ENCODE data around the gene L3MBTL4.
"Not testable (repeated sequence)": the region's sequence is repeated elsewhere in the genome, so short reads cannot be mapped to it uniquely, and the experiment has no call there.

L3MBTL4 gene

DNA sequence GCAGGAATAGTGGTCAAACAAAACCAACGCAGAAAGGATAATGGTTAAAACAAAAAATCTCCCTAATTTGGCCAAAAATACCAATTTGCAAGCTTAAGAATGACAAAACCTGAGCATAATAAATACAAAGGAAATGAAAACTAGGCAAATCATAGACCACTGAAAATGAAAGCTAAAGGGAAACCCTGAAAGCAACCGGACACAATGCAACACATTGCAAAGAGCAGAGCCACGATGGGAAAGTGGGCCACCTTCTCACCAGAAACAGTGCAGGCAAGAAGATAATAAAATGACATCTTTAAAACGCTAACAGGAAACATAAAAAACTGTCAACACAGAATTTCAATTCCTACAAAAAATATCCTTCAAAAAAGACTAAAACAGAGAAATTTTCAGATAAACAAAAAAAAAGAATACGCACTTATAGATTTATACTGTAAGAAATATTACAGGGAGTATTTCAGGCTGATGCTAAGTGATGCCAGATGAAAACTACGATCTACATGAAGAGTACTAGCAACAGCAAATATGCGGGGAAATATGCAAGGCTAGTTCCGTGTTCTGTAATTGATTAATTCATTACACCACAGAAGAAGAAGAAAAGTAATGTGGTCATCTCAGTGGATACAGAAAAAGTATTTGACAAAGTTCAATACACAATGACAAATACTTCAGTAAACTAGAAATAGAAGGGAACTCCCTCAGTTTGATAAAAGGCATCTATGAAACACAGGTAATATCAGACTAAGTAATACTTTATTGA lies 239.5 kb downstream of the L3MBTL4 start:
- DNase-seq (ENCODE audit: low read depth) = no peak

DNA sequence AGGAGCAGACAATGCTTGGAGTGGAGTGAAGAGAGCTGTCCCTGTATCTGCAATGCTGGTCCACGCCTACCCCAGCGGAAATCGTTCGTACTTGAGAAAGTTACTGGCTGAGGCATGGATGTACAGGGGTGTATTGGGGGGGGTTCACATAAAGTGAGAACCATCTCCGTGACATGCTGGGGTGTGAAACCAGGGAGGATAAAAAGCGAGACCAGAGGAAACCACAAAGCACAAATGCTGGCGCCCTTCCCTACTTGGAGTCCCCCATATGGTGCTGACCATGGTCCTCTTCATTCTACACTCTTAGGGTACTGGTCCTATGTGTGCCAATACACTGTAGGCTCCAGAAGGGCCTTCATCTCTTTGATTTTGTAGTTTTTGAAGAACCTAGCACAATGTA lies 244.1 kb downstream of the L3MBTL4 start:
- DNase-seq (ENCODE audit: low read depth) = no peak

DNA sequence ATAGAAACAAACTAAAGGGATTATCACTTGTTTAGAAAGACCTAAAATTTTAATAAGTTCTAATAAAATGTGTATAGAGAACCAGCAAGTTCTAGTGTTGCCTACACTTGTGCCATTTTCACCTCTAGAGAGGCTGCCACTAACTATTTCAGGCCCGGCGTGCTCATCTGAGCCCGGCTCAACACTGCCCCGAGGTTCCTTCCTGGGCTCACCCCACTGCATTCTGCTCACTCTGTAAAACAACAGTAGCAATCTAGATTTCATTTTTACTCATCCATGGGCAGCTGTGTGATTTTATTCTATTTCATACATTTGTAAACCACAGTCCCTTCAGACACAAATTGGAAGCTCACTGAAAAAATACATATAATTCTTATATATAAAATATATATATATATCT lies 253.2 kb downstream of the L3MBTL4 start:
- no peak for DNase-seq (ENCODE audit: low read depth)

DNA sequence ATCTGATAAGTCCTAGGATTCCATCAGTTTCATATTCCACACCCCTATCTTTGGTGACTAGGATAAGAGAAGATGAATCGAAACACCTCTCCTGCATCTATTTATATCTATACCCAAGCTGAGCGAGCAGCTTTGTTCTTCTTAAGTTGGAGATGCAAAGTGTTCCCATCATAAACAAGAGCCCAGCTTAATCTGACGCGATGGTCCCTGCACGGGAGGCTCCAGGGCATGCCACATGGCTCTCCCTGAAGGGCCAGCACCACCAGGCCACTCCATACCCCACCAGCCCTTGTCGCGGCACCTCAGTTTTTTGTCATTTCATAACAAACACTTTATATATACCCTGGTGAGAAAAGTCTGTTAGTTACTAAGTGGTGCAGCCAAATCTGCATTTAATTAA lies 255.3 kb downstream of the L3MBTL4 start:
- DNase-seq (ENCODE audit: low read depth) = no peak

DNA sequence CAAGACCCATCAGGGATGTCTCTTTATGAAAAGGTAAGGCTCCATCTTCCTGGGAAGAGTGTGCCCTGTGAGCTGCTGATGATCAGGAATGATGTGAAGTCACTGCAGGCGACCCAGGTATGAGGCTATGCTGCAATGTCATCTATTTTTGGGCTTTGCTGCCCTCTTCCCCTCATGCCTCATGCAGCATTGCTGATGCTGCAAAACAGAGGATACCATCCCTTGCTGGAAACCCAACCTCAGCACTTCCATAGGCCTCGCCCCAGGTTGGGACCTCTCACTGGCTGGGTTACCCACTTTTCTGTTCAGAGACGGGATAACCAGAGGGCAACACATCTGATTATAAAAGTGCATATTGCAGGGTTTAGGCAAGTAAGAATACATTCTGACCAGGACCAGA lies 255.8 kb downstream of the L3MBTL4 start:
- DNase-seq (ENCODE audit: low read depth) = no peak

DNA sequence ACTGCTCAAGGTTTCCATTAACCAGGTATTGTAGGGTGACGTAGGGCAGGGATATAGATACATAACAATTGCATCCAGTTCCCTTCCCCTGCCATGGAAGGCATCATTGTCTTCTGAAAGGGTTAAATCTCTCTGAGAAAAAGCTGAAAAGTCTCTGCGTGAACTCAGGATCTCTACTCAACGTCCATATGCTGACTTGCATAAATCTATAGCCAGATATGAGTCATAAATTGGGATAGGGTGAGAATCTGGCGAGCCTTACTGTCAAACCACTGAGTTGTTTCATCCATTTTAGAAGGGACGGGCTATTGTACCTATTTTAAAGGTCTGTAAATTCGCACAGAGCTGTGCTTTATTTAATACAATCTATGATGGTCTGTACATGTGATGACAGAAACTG lies 258.3 kb downstream of the L3MBTL4 start:
- DNase-seq (ENCODE audit: low read depth) = no peak

DNA sequence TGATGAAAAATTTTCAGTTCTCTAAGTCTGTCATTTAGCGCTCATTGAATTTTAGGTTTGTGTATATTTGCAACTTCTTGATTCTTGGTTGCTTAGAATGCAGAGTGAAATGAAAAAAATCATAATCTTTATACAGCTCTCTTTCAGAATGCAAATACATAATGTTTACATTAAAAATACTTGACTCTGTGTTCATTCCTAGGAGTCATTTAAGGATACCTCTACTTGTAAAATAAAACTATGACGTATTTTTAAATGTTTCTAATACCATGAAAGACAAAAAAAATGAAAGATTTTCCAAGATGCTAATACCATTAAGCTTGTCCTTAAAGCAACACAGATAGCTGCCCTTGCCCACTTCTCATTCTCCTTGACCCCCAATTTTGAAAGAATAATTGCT lies 259.0 kb downstream of the L3MBTL4 start:
- DNase-seq (ENCODE audit: low read depth) = no peak

DNA sequence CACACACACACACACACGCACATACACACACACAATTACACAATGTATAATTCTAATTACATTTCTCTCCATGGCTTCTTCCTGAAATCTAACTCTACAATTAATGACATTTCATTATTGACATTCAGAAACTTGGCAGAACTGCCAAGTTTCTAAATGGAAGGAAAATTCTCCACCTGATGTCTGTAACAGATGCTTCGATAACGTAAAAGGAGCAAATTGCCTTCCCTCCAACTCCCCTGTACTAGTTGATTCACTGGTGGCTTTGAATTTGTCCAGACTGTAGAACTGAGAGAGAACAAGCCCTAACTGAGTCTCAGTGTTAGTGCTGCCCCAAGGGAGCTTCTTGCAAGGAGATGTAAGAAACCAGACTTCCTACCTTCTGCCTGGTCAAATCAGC lies 264.3 kb downstream of the L3MBTL4 start:
- DNase-seq (ENCODE audit: low read depth) = no peak

DNA sequence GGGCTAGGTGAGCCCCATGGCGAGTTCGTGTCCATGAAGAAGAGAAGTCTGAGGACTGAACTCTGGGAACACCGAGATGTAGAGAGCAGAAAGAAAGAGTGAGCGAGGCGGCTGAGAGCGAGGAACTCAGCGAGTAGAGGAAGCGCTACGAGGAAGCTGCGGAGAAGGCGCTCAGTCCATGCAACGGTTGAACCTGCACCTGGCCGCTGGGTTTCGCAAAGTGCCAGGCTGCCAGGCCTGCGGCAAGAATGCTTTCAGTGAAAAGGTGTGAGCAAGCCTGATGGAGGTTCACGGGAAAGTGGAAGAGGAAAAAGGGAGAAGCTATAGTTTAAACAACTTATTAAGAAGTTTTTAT lies 268.4 kb downstream of the L3MBTL4 start:
- no peak for DNase-seq (ENCODE audit: low read depth)

DNA sequence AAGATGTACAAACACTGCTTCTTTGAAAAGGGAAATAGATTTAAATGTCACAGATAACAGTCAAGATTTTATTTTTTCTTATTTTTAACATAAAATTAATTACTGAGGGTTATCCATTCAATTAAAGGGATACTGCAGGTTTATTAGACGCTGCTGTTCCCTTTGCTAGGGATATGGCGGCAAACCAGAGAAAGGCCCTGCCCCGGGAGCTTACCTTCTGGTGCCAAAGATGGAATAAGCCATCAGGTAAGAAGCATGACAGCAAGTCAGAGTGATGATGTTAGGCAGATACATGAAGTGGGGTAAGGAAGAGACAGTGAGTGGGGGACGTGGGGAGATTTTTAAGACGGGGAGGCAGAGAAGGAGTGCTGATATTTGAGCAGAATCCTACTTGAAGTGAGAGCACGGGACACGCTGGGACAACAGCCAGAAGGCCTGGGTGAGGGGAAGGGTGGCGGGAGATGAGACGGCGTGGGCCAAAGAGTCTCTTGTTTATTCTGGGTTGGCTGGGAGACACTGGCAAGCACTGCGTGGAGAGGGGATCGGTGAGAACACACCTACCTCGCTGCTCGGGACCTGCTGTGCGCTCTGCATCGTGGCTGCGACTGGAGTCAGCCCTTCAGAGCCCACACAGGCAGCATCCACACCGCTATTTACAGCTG lies 268.9 kb downstream of the L3MBTL4 start:
- no peak for DNase-seq (ENCODE audit: low read depth)

DNA sequence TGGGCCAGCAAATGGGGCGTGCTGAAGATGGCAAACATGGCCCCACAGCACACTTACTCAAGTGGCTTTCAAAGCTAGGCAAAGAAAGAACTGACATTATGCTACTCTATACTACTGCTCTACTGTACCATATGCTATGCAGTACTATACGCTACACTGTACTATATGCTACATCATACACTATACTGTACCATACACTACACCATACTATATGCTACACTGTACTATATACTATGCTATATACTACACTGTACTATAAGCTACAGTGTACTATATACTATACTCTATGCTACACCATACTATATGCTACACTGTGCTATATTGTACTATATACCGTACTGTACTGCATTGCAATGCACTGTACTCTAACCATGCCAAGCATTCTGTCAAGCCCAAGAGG lies 275.7 kb downstream of the L3MBTL4 start:
- DNase-seq (ENCODE audit: low read depth) = no peak

DNA sequence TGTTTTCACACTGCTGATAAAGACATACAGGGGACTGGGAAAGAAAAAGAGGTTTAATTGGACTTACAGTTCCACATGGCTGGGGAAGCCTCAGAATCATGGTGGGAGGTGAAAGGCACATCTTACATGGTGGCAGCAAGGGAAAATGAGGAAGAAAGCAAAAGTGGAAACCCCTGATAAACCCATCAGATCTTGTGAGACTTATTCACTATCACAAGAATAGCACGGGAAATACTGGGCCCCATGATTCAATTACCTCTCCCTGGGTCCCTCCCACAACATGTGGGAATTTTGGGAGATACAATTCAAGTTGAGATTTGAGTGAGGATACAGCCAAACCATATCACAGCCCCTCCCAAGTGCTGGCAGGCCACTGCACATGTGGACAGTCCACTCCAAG lies 278.8 kb downstream of the L3MBTL4 start:
- DNase-seq (ENCODE audit: low read depth) = not testable (repeated sequence)

DNA sequence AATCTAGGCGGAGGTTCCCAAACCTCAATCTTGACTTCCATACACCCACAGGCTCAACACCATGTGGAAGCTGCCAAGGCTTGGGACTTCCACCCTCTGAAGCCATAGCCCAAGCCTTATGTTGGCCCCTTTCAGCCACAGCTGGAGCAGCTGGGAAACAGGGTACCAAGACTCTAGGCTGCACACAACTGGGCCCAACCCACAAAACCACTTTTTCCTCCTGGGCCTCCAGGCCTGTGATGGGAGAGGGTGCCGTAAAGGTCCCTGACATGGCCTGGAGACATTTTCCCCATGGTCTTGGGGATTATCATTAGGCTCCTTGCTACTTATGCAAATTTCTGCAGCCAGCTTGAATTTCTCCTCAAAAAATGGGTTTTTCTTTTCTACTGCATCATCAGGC lies 279.7 kb downstream of the L3MBTL4 start:
- not testable (repeated sequence) for DNase-seq (ENCODE audit: low read depth)

DNA sequence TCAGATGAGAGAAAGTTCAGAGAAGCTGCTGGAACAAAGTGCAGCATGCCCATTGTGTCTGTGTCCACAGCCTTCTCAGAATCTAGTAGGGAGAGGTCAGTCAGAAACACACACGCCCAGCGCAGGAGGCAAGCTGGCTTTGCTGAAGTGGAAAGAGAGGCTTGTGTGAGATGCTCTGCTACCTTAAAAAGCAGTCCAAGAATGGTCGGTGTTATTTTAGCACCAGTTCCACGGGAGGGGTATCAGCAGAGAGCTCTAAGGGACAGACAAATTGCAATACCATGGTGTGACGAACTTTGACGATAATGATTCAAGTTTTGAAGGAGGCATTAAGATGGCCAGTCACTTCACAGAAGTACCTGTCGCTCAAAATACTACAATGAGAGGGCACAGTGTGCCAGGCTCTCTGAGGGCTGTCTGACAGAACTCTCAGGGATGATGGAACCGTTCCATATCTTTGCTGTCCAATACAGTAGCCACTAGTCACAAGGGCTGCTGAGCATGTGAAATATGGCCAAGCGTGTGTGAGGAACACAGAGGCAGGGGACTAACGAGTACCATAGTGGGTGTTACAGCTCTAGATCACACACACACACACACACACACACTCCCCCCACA lies 281.9 kb downstream of the L3MBTL4 start:
- DNase-seq (ENCODE audit: low read depth) = no peak

DNA sequence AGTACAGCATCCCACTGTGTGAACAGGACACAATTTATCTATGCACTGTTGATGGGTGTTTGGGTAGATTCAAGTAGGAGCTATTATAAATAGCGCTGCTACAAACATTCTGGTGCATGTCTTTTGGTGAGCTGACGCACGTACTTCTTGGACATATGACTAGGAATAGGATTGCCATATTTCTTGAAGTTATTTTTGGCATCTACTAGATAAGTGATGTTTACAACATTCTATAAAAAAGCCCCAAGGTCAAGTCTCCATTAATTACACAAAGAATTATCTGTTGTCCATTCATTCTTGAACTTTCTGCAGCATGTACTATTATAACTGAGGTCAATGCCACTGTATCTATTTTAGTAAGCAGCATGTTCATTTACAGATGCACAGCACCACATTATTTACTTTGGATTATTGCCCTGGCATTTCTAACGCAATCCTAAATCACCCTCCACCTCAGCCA lies 293.9 kb downstream of the L3MBTL4 start:
- no peak for DNase-seq (ENCODE audit: low read depth)

DNA sequence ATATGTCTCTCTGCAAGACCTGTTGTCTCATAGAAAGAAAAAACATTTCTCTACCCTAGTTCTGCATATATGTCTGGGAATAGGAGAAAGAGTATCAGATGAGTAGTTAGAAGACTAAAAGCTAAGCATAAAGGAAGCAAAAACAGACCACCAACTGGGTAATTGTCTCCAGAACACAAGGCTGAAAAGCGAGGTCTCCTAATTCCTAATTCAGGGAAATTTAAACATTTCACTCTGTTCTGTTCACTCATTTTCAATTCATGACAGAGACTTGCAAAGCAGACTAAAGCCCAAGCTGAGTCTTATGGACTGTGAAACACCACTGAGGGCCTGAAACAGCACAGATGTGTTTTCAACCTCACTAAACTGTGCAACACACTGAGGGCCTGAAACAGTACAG lies 294.9 kb downstream of the L3MBTL4 start:
- DNase-seq (ENCODE audit: low read depth) = no peak

DNA sequence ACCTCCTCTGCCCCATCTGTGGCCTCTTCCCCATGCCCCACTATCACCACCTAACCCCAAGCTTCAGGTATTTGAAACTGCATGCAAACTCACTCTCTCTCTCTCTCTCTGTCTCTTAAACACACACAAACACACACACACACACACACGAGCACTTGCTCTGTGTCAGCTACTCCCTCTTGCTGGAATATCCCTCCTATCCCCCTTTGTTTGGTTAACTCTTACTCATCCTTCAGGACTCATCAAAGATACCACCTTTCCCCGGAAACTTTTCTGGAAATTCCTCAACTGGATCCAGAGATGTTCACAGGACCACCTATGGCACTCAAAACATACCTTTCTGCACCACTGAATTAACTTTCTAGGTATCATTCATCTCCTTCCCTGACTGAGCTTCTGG lies 296.6 kb downstream of the L3MBTL4 start:
- no peak for DNase-seq (ENCODE audit: low read depth)

DNA sequence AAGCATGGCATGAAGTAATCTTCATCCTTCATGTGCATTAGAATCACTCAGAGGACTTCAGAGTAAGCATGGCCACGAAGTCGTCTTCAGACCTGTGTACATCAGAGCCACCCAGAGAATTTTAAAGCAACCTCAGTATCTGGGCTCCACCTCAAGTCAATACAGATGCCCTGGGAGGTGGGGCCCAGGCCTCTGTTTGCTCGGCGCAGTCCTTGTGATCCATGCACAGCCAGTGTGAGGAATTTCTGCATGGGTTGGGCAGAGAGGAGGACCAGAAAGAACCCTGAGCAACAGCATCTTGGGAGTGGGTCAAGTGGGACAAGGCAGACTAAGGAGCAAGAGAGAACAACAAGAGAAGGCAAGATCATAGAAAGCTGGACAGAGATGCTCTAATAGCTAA lies 299.0 kb downstream of the L3MBTL4 start:
- no peak for DNase-seq (ENCODE audit: low read depth)

DNA sequence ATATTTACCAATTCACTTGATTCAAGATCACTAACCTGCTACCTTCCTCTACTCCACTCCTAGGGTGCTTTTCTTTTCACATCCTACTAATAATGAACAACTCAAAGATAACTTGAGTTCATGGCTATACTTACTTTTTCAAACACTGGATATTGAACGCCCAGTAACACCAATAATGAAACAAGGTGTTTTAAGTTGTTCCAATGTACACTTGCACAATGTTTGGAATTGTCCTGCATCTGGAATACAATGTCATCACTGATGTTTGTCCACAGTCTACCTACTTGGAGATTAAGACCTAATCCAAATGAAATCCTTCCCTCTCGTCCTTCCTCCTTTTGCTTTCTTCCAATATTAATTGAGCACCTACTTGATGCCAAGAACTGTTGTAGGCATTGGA lies 301.1 kb downstream of the L3MBTL4 start:
- DNase-seq (ENCODE audit: low read depth) = no peak

DNA sequence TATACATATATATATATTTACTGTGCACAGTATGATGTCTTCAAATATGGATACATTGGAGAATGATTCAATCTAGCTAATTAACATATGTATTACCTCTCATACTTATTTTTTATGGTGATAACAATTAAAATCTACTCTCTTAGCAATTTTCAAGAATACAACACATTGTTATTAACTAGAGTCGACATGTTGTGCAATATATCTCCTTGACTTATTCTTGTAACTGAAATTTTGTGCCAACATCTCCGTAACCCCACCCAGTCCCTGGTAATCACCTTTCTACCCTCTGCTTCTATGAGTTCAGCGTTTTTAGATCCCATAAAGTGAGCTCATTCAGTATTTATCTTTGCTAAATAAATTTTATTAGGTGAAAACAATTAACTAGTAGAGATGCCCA lies 303.0 kb downstream of the L3MBTL4 start:
- DNase-seq (ENCODE audit: low read depth) = no peak

DNA sequence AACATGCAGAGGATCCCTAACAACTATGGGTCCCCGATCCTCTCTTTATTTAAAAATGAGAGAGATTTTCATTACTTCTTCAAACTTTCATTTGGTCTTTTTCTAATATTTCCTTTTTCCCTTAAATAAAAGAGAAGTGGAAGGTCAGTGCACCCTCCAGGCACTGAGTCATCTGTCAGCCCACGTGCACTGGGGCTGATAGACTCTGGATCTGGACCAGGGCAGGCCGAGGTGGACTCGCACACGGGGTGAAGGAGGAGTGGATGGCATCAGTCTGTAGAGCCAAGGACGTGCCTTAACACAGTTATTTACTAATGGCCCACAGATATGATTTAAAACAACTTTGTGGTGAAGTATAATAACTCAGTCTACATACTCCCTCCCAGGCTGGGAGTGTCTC lies 305.0 kb downstream of the L3MBTL4 start:
- no peak for DNase-seq (ENCODE audit: low read depth)

DNA sequence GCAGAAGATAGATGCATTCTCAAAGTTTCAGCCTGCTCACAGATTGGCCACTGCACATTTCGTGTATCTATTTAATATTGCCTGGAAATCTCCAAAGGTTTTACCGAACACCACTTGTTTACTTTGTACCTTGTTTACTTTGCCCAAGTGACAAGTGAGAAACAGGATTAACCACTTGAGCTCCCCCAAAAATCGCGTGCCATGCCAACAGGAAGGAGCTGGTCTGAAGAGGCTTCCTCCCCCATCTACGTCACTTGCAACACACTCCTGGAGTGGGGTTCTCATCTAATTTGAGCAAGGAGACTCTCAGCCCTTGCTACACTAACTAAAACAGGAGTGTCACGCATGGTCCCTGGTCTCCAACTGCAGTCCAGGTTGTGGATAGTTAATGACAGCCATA lies 306.9 kb downstream of the L3MBTL4 start:
- no peak for DNase-seq (ENCODE audit: low read depth)

DNA sequence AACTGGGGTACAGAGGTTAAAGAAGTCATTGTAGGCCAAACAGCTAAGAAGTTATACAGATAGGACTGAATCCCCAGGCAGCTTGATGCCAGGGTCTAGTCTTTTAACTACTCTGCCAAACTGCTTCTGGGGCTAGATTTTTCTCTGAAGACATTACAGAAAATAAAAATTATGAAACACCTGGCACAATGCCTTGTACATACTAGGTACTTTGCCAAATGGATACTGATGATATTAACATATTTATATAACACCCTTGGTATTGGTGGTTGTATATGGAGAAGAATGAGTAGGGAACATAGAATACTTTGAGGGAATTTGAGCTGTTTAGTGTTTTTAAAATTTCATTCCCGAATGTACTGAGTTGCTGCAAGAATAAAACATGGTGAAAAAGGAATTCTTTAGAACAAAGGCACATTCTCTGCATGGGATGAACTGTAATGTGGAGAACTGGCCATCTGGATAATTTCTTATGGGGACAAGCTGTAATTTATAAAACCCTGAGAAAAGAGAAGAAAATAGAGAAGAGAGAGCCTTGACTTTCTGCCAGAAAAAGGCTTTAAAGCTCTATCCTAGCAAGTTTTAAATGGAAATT lies 308.5 kb downstream of the L3MBTL4 start:
- DNase-seq (ENCODE audit: low read depth) = no peak
